HuH-7.5 (cell line): ENCODE data around the gene RNF41.
A peak's percentile ranks its signal among the peaks of the same experiment; 100 is the strongest.
"Not testable (repeated sequence)": the region's sequence is repeated elsewhere in the genome, so short reads cannot be mapped to it uniquely, and the experiment has no call there.

Source experiments
- DNase-seq: peaks from one replicate; pipeline ENCODE4 v3.0.0; 2011; ENCODE audit warnings: low spot score

Gene RNF41

GRCh38 chr12:56208006-56208405 is 13.7 kb downstream of the RNF41 start:
- no peak for DNase-seq

GRCh38 chr12:56206452-56207166 is 15.1 kb downstream of the RNF41 start:
- DNase-seq: peak; percentile 66

GRCh38 chr12:56205445-56205844 is 16.3 kb downstream of the RNF41 start:
- DNase-seq: no peak

- DNase-seq: no peak
These were observed 17.4 kb downstream of the RNF41 start for GRCh38 chr12:56204275-56204674.

- DNase-seq: no peak
These were observed 18.9 kb downstream of the RNF41 start for GRCh38 chr12:56202838-56203237.

- DNase-seq: no peak
These were observed 19.4 kb downstream of the RNF41 start for GRCh38 chr12:56202366-56202765.

- no peak for DNase-seq
These were observed 22.9 kb downstream of the RNF41 start for GRCh38 chr12:56198836-56199235.

GRCh38 chr12:56197921-56198635 is 23.6 kb downstream of the RNF41 start:
- no peak for DNase-seq

- DNase-seq: not testable (repeated sequence)
These were observed 24.7 kb downstream of the RNF41 start for GRCh38 chr12:56196818-56197550.

- peak; percentile 66 for DNase-seq
These were observed 28.6 kb downstream of the RNF41 start for GRCh38 chr12:56193025-56193578.

GRCh38 chr12:56192582-56192981 is 29.1 kb downstream of the RNF41 start:
- DNase-seq: no peak

- DNase-seq: no peak
These were observed 31.0 kb downstream of the RNF41 start for GRCh38 chr12:56190695-56191155.

GRCh38 chr12:56189918-56190694 is 31.6 kb downstream of the RNF41 start:
- peak; percentile 79 for DNase-seq

- DNase-seq: peak; percentile 80
These were observed 32.4 kb downstream of the RNF41 start, which contains the start of gene SMARCC2 for GRCh38 chr12:56189099-56189917. TSS of gene SMARCC2 (minus strand) at chr12:56189483. CDS start at chr12:56189461, 22 bp downstream.

- DNase-seq: peak; percentile 29
These were observed 33.0 kb downstream of the RNF41 start for GRCh38 chr12:56188778-56189098.

GRCh38 chr12:56188131-56188777 is 33.5 kb downstream of the RNF41 start:
- no peak for DNase-seq

- DNase-seq: no peak
These were observed 34.8 kb downstream of the RNF41 start for GRCh38 chr12:56186957-56187356.

GRCh38 chr12:56178347-56178746 is 43.4 kb downstream of the RNF41 start:
- DNase-seq: no peak

GRCh38 chr12:56172839-56173238 is 48.9 kb downstream of the RNF41 start:
- DNase-seq: no peak

GRCh38 chr12:56169229-56169759 is 52.4 kb downstream of the RNF41 start:
- DNase-seq: no peak
